ENCODE measurements around the gene KIF25. TPM values are rescaled to one million over a fixed set of nuclear protein-coding genes. Genes with fewer than 3 reads are reported as not detected.

KIF25 gene
- total and polyA plus RNA-seq, 4 donors, result 0.05 TPM; not detected in 3

GRCh38 chr6:168081858-168082546 is 84.5 kb downstream of the KIF25 start:
- H3K27ac ChIP-seq (ENCODE audit: low read depth in 1 of 2, low read length in 2 of 2), result no peak overlapping the region
- H3K9ac ChIP-seq (ENCODE audit: low read depth in 1 of 2, low read length in 2 of 2), result no peak overlapping the region
- WGBS, result 83% methylated on average over 26 of the region's 26 CpGs
- no peaks in the 10 kb centered on the region for H3K36me3 ChIP-seq (ENCODE audit: control insufficient read depth in 4 of 4, insufficient read depth in 3 of 4, low read depth in 1 of 4, low read length in 3 of 4)
- DNase-seq (ENCODE audit: low spot score), result no peak
- TF ChIP-seq HNF4G (IDR thresholded peaks at IDR 0.05), result no peak
- no peak for TF ChIP-seq YY1 (IDR thresholded peaks at IDR 0.05)
- TF ChIP-seq JUND (IDR thresholded peaks at IDR 0.05), result no peak
- no peak for TF ChIP-seq ATF3 (IDR thresholded peaks at IDR 0.05)
- no peak for TF ChIP-seq FOXA1 (IDR thresholded peaks at IDR 0.05)
- no peak for TF ChIP-seq FOXA2 (IDR thresholded peaks at IDR 0.05)
- TF ChIP-seq, protein P1, sequence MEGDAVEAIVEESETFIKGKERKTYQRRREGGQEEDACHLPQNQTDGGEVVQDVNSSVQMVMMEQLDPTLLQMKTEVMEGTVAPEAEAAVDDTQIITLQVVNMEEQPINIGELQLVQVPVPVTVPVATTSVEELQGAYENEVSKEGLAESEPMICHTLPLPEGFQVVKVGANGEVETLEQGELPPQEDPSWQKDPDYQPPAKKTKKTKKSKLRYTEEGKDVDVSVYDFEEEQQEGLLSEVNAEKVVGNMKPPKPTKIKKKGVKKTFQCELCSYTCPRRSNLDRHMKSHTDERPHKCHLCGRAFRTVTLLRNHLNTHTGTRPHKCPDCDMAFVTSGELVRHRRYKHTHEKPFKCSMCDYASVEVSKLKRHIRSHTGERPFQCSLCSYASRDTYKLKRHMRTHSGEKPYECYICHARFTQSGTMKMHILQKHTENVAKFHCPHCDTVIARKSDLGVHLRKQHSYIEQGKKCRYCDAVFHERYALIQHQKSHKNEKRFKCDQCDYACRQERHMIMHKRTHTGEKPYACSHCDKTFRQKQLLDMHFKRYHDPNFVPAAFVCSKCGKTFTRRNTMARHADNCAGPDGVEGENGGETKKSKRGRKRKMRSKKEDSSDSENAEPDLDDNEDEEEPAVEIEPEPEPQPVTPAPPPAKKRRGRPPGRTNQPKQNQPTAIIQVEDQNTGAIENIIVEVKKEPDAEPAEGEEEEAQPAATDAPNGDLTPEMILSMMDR (IDR thresholded peaks at IDR 0.05; ENCODE audit: low read depth, low read length, missing input control), result no peak
- TF ChIP-seq RXRA (IDR thresholded peaks at IDR 0.05), result no peak
- no peak for TF ChIP-seq ZBTB33 (IDR thresholded peaks at IDR 0.05)
- TF ChIP-seq NR2F2 (IDR thresholded peaks at IDR 0.05), result no peak
- TF ChIP-seq MAX (IDR thresholded peaks at IDR 0.05), result no peak
- no peaks in the 10 kb centered on the region for H3K9me3 ChIP-seq (ENCODE audit: control insufficient read depth in 4 of 4, low read length in 3 of 4)
- H3K27me3 ChIP-seq (ENCODE audit: control insufficient read depth in 4 of 4, insufficient read depth in 4 of 4, low read length in 3 of 4), result no peaks in the 10 kb centered on the region
- peaks cover 0 to 10% (median 3%) of the 10 kb centered on the region in 4 donors for H3K4me1 ChIP-seq (ENCODE audit: control insufficient read depth in 4 of 4, insufficient read depth in 4 of 4, low read length in 3 of 4)
- no peak overlapping the region for H3K4me3 ChIP-seq (ENCODE audit: low read depth in 1 of 3, low read length in 3 of 3)

GRCh38 chr6:168082860-168083513 is 85.5 kb downstream of the KIF25 start:
- Histone ChIP-seq H3K9me3 (ENCODE audit: control insufficient read depth in 4 of 4, low read length in 3 of 4) (no peaks in the 10 kb centered on the region), H3K27me3 (ENCODE audit: control insufficient read depth in 4 of 4, insufficient read depth in 4 of 4, low read length in 3 of 4) (no peaks in the 10 kb centered on the region), H3K27ac (ENCODE audit: low read depth in 1 of 2, low read length in 2 of 2) (no peak overlapping the region), H3K4me1 (ENCODE audit: control insufficient read depth in 4 of 4, insufficient read depth in 4 of 4, low read length in 3 of 4) (peaks cover 0 to 10% (median 3%) of the 10 kb centered on the region in 4 donors), H3K4me3 (ENCODE audit: low read depth in 1 of 3, low read length in 3 of 3) (no peak overlapping the region), H3K36me3 (ENCODE audit: control insufficient read depth in 4 of 4, insufficient read depth in 3 of 4, low read depth in 1 of 4, low read length in 3 of 4) (no peaks in the 10 kb centered on the region), H3K9ac (ENCODE audit: low read depth in 1 of 2, low read length in 2 of 2) (no peak overlapping the region)
- DNase-seq (ENCODE audit: low spot score), result no peak
- WGBS, result 54% methylated on average over 17 of the region's 17 CpGs
- TF ChIP-seq NR2F2 (IDR thresholded peaks at IDR 0.05) (no peak), RXRA (IDR thresholded peaks at IDR 0.05) (no peak), FOXA2 (IDR thresholded peaks at IDR 0.05) (no peak)
- TF ChIP-seq, protein P1 (IDR thresholded peaks at IDR 0.05; ENCODE audit: low read depth, low read length, missing input control), result no peak
- TF ChIP-seq, protein P2, sequence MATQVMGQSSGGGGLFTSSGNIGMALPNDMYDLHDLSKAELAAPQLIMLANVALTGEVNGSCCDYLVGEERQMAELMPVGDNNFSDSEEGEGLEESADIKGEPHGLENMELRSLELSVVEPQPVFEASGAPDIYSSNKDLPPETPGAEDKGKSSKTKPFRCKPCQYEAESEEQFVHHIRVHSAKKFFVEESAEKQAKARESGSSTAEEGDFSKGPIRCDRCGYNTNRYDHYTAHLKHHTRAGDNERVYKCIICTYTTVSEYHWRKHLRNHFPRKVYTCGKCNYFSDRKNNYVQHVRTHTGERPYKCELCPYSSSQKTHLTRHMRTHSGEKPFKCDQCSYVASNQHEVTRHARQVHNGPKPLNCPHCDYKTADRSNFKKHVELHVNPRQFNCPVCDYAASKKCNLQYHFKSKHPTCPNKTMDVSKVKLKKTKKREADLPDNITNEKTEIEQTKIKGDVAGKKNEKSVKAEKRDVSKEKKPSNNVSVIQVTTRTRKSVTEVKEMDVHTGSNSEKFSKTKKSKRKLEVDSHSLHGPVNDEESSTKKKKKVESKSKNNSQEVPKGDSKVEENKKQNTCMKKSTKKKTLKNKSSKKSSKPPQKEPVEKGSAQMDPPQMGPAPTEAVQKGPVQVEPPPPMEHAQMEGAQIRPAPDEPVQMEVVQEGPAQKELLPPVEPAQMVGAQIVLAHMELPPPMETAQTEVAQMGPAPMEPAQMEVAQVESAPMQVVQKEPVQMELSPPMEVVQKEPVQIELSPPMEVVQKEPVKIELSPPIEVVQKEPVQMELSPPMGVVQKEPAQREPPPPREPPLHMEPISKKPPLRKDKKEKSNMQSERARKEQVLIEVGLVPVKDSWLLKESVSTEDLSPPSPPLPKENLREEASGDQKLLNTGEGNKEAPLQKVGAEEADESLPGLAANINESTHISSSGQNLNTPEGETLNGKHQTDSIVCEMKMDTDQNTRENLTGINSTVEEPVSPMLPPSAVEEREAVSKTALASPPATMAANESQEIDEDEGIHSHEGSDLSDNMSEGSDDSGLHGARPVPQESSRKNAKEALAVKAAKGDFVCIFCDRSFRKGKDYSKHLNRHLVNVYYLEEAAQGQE (IDR thresholded peaks at IDR 0.05), result no peak
